Measurements from ENCODE around the gene NCAPG2.

The NCAPG2 gene

DNA sequence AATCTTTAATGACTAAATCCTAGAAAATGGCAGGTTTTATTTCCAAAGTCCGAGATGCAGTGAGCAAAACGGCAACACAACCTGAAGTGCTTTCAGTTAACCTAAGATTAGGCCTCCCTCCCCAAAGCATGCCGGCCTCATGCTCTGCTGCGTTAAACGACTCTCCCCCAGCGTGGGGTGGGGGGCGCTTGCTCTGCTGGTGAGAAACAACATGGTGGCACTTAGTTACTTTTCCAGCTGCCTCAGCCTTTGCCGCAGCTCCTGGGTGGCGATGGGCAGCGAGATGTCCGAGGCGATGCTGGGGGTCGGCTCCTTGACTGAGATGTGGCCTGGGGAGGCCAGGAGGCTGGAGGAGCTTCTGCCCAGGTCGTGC is 36.7 kb upstream of the NCAPG2 start:
- no peak overlapping the region for H3K4me3 ChIP-seq (ENCODE audit: low read depth, low read length)
- TF ChIP-seq, protein P1, sequence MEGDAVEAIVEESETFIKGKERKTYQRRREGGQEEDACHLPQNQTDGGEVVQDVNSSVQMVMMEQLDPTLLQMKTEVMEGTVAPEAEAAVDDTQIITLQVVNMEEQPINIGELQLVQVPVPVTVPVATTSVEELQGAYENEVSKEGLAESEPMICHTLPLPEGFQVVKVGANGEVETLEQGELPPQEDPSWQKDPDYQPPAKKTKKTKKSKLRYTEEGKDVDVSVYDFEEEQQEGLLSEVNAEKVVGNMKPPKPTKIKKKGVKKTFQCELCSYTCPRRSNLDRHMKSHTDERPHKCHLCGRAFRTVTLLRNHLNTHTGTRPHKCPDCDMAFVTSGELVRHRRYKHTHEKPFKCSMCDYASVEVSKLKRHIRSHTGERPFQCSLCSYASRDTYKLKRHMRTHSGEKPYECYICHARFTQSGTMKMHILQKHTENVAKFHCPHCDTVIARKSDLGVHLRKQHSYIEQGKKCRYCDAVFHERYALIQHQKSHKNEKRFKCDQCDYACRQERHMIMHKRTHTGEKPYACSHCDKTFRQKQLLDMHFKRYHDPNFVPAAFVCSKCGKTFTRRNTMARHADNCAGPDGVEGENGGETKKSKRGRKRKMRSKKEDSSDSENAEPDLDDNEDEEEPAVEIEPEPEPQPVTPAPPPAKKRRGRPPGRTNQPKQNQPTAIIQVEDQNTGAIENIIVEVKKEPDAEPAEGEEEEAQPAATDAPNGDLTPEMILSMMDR (IDR thresholded peaks at IDR 0.05; ENCODE audit: borderline replicate concordance, insufficient read depth, low read depth, low read length): no peak

DNA sequence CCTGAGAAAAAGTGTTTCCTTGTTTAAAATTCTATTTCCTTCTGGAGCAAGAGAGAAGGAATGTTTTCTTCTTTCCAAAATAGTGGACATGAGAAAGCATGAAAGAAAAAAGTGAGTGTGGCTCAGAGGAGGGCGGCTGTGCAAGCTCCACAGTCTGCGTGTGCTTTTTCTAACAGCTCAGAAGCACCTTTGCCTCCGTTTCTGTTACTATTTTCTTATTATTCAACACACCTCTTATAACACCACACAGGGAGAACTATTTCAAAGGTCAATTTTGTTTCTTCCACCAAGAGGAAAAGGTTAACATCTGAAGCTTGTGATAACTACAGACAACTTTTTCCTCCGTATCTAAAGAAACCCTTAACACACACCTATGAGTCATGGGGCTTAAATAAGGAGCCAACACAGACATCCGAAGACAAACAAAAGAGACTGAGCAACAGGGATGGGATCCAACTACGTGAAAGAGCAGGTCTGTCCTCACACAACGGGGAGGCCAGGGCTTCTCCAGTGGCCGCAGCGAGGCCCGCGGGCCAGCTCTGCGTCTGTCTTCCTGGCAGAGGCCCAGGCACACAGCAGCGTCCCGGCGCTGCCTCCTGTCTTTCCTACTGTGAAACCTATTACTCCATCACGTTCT is 36.2 kb upstream of the NCAPG2 start:
- TF ChIP-seq, protein P1 (IDR thresholded peaks at IDR 0.05; ENCODE audit: borderline replicate concordance, insufficient read depth, low read depth, low read length): no peak
- no peak overlapping the region for H3K4me3 ChIP-seq (ENCODE audit: low read depth, low read length)

DNA sequence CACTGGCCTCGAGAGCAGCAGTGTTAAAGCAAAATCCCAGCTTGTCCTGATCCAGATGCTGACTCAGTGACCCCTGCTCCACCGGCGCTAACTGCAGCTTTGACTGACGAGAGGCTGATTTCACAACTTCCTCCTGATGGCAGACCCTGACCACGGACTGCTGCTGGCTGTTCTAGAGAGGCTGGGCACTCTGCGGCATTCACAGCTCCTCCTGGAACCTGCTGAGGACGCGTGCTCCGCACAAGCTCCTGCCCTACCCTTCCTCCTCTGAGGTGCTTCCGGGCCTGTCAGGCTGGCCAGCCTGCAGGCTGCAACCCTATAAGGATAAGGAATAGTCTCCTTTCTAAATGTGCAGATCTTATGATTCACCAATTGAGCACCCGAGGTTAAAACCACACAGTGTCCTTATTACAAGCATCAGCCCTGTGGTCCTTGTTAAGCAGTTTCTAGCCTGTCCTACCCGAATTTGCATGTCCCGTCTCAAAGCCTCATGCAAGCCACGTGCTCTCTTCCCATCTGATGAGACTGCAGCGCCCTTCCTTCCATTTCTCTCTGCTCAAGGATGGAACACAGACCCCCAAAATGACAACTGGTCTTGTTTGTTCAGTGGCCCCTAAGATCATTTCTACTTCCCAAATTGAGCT is 35.5 kb upstream of the NCAPG2 start:
- H3K4me3 ChIP-seq (ENCODE audit: low read depth, low read length): no peak overlapping the region
- TF ChIP-seq, protein P1 (IDR thresholded peaks at IDR 0.05; ENCODE audit: borderline replicate concordance, insufficient read depth, low read depth, low read length): no peak

DNA sequence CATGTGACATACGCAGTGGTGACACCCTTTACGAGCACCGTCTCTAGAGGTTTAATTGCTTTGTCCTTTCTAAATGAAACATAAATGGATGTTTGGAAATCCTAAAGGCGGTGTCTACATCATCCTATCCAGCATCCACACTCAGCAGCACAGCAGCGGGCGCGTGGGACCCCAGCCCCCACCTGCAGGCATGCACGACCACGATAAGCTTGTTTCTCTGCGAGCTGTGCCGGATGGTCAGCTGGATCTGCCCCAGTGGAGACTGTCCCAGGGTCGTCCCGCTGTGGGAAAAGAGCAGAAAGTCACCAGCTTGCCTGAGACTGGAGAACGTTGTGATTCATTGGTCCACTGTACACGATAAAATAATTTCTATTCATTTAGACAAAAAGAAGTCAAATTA is 34.2 kb upstream of the NCAPG2 start:
- TF ChIP-seq, protein P1 (IDR thresholded peaks at IDR 0.05; ENCODE audit: borderline replicate concordance, insufficient read depth, low read depth, low read length): no peak
- H3K4me3 ChIP-seq (ENCODE audit: low read depth, low read length): no peak overlapping the region

DNA sequence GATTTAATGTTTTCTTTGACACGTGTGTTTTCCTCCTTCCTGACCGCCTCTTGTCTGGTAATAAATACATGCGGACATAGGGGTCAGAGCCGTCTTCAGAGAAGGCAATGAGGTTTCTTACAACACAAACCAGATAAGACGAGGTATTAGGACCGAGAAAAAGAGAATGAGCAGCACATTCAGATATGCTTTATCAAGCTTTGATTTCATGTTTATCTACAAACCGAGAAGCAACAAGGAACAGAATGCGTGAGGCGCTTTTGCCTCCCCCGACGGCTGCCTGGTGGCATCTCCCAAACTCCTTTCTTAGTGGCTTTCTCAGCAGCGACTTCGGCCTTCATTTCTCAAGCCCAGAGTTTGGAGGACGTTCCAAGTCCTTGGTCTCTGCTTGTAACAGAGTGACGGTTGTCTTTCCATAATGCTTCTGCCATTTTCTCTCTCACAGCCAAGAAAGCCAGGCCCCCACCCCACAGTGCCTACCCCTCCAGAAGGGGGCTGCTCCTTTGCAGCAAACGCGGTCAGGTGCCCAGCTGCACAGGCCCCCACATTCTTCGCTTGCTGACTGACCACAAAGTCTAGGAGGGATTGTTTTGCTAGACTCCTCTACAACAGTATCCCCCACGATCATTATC is 32.6 kb upstream of the NCAPG2 start:
- TF ChIP-seq, protein P1 (IDR thresholded peaks at IDR 0.05; ENCODE audit: borderline replicate concordance, insufficient read depth, low read depth, low read length): no peak
- H3K4me3 ChIP-seq (ENCODE audit: low read depth, low read length): no peak overlapping the region

DNA sequence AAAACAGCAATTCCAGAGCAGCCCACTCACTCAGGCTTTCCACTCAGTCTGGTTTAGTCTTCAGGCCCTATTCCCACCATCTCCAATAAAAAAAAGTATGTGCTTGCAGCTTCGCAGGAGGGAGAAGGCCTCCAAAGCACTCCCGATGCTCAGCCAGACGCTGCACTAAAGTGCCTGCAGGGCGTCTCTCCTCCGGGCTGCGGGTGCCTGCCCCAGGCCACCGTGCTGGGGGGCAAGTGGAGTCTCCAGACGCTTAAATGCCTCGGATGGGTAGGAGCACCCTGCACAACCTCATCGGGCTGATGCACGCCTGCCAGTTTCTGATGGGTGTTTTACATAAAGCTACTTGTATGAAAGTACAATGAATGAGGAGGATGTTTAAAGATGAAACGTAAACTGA is 31.3 kb upstream of the NCAPG2 start:
- TF ChIP-seq, protein P1 (IDR thresholded peaks at IDR 0.05; ENCODE audit: borderline replicate concordance, insufficient read depth, low read depth, low read length): no peak
- no peak overlapping the region for H3K4me3 ChIP-seq (ENCODE audit: low read depth, low read length)

DNA sequence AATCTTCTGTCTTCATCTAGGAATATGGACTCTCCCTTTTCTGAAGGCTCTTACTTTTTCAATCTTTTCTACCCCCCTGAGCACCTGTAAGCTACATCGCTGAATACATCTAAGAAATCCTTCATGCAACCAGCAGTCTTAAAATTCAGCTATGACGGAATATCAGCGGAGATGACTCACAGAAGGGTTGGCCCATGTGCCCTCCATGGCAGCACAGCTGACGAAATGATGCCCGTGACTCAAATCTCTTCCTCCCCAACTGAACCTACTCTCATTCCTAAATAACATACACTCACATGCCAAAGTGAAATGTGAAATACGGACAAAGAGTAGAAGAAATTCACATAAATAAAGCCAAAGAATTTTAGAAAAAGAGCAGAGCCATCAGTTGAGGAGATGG is 30.3 kb upstream of the NCAPG2 start:
- TF ChIP-seq, protein P1 (IDR thresholded peaks at IDR 0.05; ENCODE audit: borderline replicate concordance, insufficient read depth, low read depth, low read length): no peak
- no peak overlapping the region for H3K4me3 ChIP-seq (ENCODE audit: low read depth, low read length)

All from GM12875 (cell line).